Measurements from ENCODE around the gene DENND6B.
A peak's percentile ranks its signal among the peaks of the same experiment; 100 is the strongest.
"Not testable (repeated sequence)": the region's sequence is repeated elsewhere in the genome, so short reads cannot be mapped to it uniquely, and the experiment has no call there.

The DENND6B gene
- total RNA-seq: 2.6 to 16.9 (median 3.8) reads per million in 9 experiments

GRCh38 chr22:50326956-50327710, at the start of gene DENND6B:
DENND6B (minus strand) TSS chr22:50327012; CDS start chr22:50326988, 24 bp downstream.
- H3K4me1 Mint-ChIP-seq (ENCODE audit: low read depth in 2 of 2): peaks cover 9 to 10% of the 10 kb centered on the region in 2 donors
- H3K36me3 Mint-ChIP-seq (ENCODE audit: insufficient read depth): peaks cover 12% of the 10 kb centered on the region
- peak within 1 kb of the TSS in 1 of 2 donors; percentile 85 for H3K27ac Mint-ChIP-seq
- peak; percentile 53 to 60 (median 58) for DNase-seq
- peak within 1 kb of the TSS; percentile 82 to 85 for H3K4me3 Mint-ChIP-seq
- peaks cover 0 to 8% of the 10 kb centered on the region in 2 donors for H3K27me3 Mint-ChIP-seq
- H3K9me3 Mint-ChIP-seq: no peaks in the 10 kb centered on the region
- peak; percentile 92 for ATAC-seq (replicated peaks)

- Mint-ChIP-seq H3K27ac (no peak overlapping the region), H3K36me3 (ENCODE audit: insufficient read depth) (peaks cover 78% of the 10 kb centered on the region)
Observed at GRCh38 chr22:50376085-50376651, 49.4 kb upstream of the DENND6B start.

GRCh38 chr22:50371101-50371648, 44.4 kb upstream of the DENND6B start:
- H3K9me3 Mint-ChIP-seq: no peaks in the 10 kb centered on the region
- DNase-seq: no peak
- H3K4me3 Mint-ChIP-seq: no peak overlapping the region

More at GRCh38 chr22:50376085-50376651, 49.4 kb upstream of the DENND6B start:
- no peak for ATAC-seq (replicated peaks)
- Mint-ChIP-seq H3K4me1 (ENCODE audit: low read depth in 2 of 2) (peaks cover 1 to 6% of the 10 kb centered on the region in 2 donors), H3K9me3 (no peaks in the 10 kb centered on the region), H3K27me3 (no peaks in the 10 kb centered on the region), H3K4me3 (no peak overlapping the region)
- no peak for DNase-seq

GRCh38 chr22:50367778-50368500, 41.1 kb upstream of the DENND6B start:
- DNase-seq (no peak), ATAC-seq (replicated peaks) (no peak)
- peak overlapping the region in 1 of 2 donors; percentile 81 for H3K27ac Mint-ChIP-seq
- no peaks in the 10 kb centered on the region for H3K27me3 Mint-ChIP-seq
- H3K36me3 Mint-ChIP-seq (ENCODE audit: insufficient read depth): peaks cover 38% of the 10 kb centered on the region
- H3K4me3 Mint-ChIP-seq: no peak overlapping the region
- peaks cover 21 to 28% of the 10 kb centered on the region in 2 donors for H3K4me1 Mint-ChIP-seq (ENCODE audit: low read depth in 2 of 2)
- H3K9me3 Mint-ChIP-seq: no peaks in the 10 kb centered on the region

More at GRCh38 chr22:50371101-50371648, 44.4 kb upstream of the DENND6B start:
- no peak for ATAC-seq (replicated peaks)
- no peak overlapping the region for H3K27ac Mint-ChIP-seq
- no peaks in the 10 kb centered on the region for H3K27me3 Mint-ChIP-seq
- peaks cover 13 to 14% of the 10 kb centered on the region in 2 donors for H3K4me1 Mint-ChIP-seq (ENCODE audit: low read depth in 2 of 2)
- peaks cover 62% of the 10 kb centered on the region for H3K36me3 Mint-ChIP-seq (ENCODE audit: insufficient read depth)

- H3K27ac Mint-ChIP-seq: peak overlapping the region in 1 of 2 donors; percentile 95
- H3K27me3 Mint-ChIP-seq; H3K9me3 Mint-ChIP-seq; ATAC-seq (replicated peaks); H3K4me3 Mint-ChIP-seq; DNase-seq: not testable (repeated sequence)
- peaks cover 34% of the 10 kb centered on the region for H3K36me3 Mint-ChIP-seq (ENCODE audit: insufficient read depth)
- peaks cover 47 to 51% of the 10 kb centered on the region in 2 donors for H3K4me1 Mint-ChIP-seq (ENCODE audit: low read depth in 2 of 2)
Observed at GRCh38 chr22:50363803-50364194, 37.0 kb upstream of the DENND6B start.

- Mint-ChIP-seq H3K4me3 (peak overlapping the region in 1 of 2 donors; percentile 17), H3K4me1 (ENCODE audit: low read depth in 2 of 2) (peaks cover 47 to 51% of the 10 kb centered on the region in 2 donors), H3K36me3 (ENCODE audit: insufficient read depth) (peaks cover 34% of the 10 kb centered on the region), H3K27me3 (no peaks in the 10 kb centered on the region), H3K27ac (peak overlapping the region; percentile 86 to 95), H3K9me3 (no peaks in the 10 kb centered on the region)
- DNase-seq: no peak
- ATAC-seq (replicated peaks): no peak
Observed at GRCh38 chr22:50363166-50363802, 36.5 kb upstream of the DENND6B start.

GRCh38 chr22:50361688-50362087, 34.9 kb upstream of the DENND6B start:
- ATAC-seq (replicated peaks): peak; percentile 78
- Mint-ChIP-seq H3K4me1 (ENCODE audit: low read depth in 2 of 2) (peaks cover 41 to 51% of the 10 kb centered on the region in 2 donors), H3K27ac (peak overlapping the region; percentile 86 to 95), H3K27me3 (no peaks in the 10 kb centered on the region), H3K4me3 (peak overlapping the region; percentile 61 to 68), H3K36me3 (ENCODE audit: insufficient read depth) (peaks cover 35% of the 10 kb centered on the region), H3K9me3 (no peaks in the 10 kb centered on the region)
- DNase-seq: no peak

GRCh38 chr22:50361222-50361621, 34.4 kb upstream of the DENND6B start:
- no peaks in the 10 kb centered on the region for H3K27me3 Mint-ChIP-seq
- H3K4me3 Mint-ChIP-seq: peak overlapping the region; percentile 61 to 68
- peaks cover 38 to 47% of the 10 kb centered on the region in 2 donors for H3K4me1 Mint-ChIP-seq (ENCODE audit: low read depth in 2 of 2)
- H3K36me3 Mint-ChIP-seq (ENCODE audit: insufficient read depth): peaks cover 35% of the 10 kb centered on the region
- peak; percentile 61 for ATAC-seq (replicated peaks)
- H3K9me3 Mint-ChIP-seq: no peaks in the 10 kb centered on the region
- DNase-seq: no peak
- peak overlapping the region; percentile 86 to 95 for H3K27ac Mint-ChIP-seq

GRCh38 chr22:50360578-50360977, 33.8 kb upstream of the DENND6B start:
- H3K9me3 Mint-ChIP-seq: no peaks in the 10 kb centered on the region
- no peak for ATAC-seq (replicated peaks)
- H3K27ac Mint-ChIP-seq: peak overlapping the region; percentile 86 to 95
- DNase-seq: no peak
- no peaks in the 10 kb centered on the region for H3K27me3 Mint-ChIP-seq
- peak overlapping the region in 1 of 2 donors; percentile 61 for H3K4me3 Mint-ChIP-seq
- H3K4me1 Mint-ChIP-seq (ENCODE audit: low read depth in 2 of 2): peaks cover 36 to 43% of the 10 kb centered on the region in 2 donors
- peaks cover 39% of the 10 kb centered on the region for H3K36me3 Mint-ChIP-seq (ENCODE audit: insufficient read depth)

GRCh38 chr22:50357756-50358155, 30.9 kb upstream of the DENND6B start:
- Mint-ChIP-seq H3K9me3 (no peaks in the 10 kb centered on the region), H3K4me1 (ENCODE audit: low read depth in 2 of 2) (peaks cover 30 to 33% of the 10 kb centered on the region in 2 donors), H3K27me3 (no peaks in the 10 kb centered on the region), H3K27ac (peak overlapping the region; percentile 21 to 57), H3K36me3 (ENCODE audit: insufficient read depth) (peaks cover 49% of the 10 kb centered on the region), H3K4me3 (peak overlapping the region in 1 of 2 donors; percentile 10)
- ATAC-seq (replicated peaks) (no peak), DNase-seq (no peak)

GRCh38 chr22:50357222-50357621, 30.4 kb upstream of the DENND6B start:
- no peaks in the 10 kb centered on the region for H3K27me3 Mint-ChIP-seq
- H3K4me1 Mint-ChIP-seq (ENCODE audit: low read depth in 2 of 2): peaks cover 24 to 28% of the 10 kb centered on the region in 2 donors
- H3K4me3 Mint-ChIP-seq: peak overlapping the region; percentile 0 to 10
- DNase-seq (no peak), ATAC-seq (replicated peaks) (no peak)
- H3K9me3 Mint-ChIP-seq: no peaks in the 10 kb centered on the region
- peaks cover 54% of the 10 kb centered on the region for H3K36me3 Mint-ChIP-seq (ENCODE audit: insufficient read depth)
- H3K27ac Mint-ChIP-seq: peak overlapping the region; percentile 21 to 57

- H3K27ac Mint-ChIP-seq: no peak overlapping the region
Observed at GRCh38 chr22:50356186-50356585, 29.4 kb upstream of the DENND6B start.

GRCh38 chr22:50348058-50348457, 21.2 kb upstream of the DENND6B start:
- peaks cover 20% of the 10 kb centered on the region for H3K36me3 Mint-ChIP-seq (ENCODE audit: insufficient read depth)
- no peak overlapping the region for H3K4me3 Mint-ChIP-seq
- H3K27ac Mint-ChIP-seq: no peak overlapping the region
- no peak for DNase-seq
- no peaks in the 10 kb centered on the region for H3K9me3 Mint-ChIP-seq
- ATAC-seq (replicated peaks): no peak
- no peaks in the 10 kb centered on the region for H3K27me3 Mint-ChIP-seq
- no peaks in the 10 kb centered on the region for H3K4me1 Mint-ChIP-seq (ENCODE audit: low read depth in 2 of 2)

More at GRCh38 chr22:50356186-50356585, 29.4 kb upstream of the DENND6B start:
- Mint-ChIP-seq H3K36me3 (ENCODE audit: insufficient read depth) (peaks cover 58% of the 10 kb centered on the region), H3K9me3 (no peaks in the 10 kb centered on the region), H3K4me1 (ENCODE audit: low read depth in 2 of 2) (peaks cover 14 to 17% of the 10 kb centered on the region in 2 donors), H3K27me3 (no peaks in the 10 kb centered on the region), H3K4me3 (no peak overlapping the region)
- DNase-seq: no peak
- ATAC-seq (replicated peaks): no peak

Measured in effector memory CD8-positive, alpha-beta T cell (primary cell).